ENCODE data around the gene ADH6.
"Not testable (repeated sequence)": the region's sequence is repeated elsewhere in the genome, so short reads cannot be mapped to it uniquely, and the experiment has no call there.

Gene ADH6

GRCh38 chr4:99219072-99219471, at the start of gene ADH6:
TSS of gene ADH6 (minus strand) at chr4:99219246. CDS start at chr4:99219152, 94 bp downstream.
- DNase-seq = no peak

- no peak for DNase-seq
These were observed 45.9 kb upstream of the ADH6 start for GRCh38 chr4:99264927-99265326.

GRCh38 chr4:99252746-99253145, 33.7 kb upstream of the ADH6 start:
- DNase-seq = no peak

- no peak for DNase-seq
These were observed 29.7 kb upstream of the ADH6 start for GRCh38 chr4:99248714-99249113.

GRCh38 chr4:99235955-99236354, 16.9 kb upstream of the ADH6 start:
- no peak for DNase-seq

- no peak for DNase-seq
These were observed 15.4 kb upstream of the ADH6 start for GRCh38 chr4:99234331-99235010.

GRCh38 chr4:99233397-99233796, 14.4 kb upstream of the ADH6 start:
- not testable (repeated sequence) for DNase-seq

- DNase-seq = not testable (repeated sequence)
These were observed 9.7 kb upstream of the ADH6 start for GRCh38 chr4:99228706-99229105.

- not testable (repeated sequence) for DNase-seq
These were observed 8.6 kb upstream of the ADH6 start for GRCh38 chr4:99227646-99228045.

GRCh38 chr4:99221980-99222379, 2.9 kb upstream of the ADH6 start:
- no peak for DNase-seq

- DNase-seq = no peak
These were observed 433 bp upstream of the ADH6 start for GRCh38 chr4:99219479-99219878.

- DNase-seq = no peak
These were observed 3.5 kb downstream of the ADH6 start for GRCh38 chr4:99215521-99215920.

- no peak for DNase-seq
These were observed 8.3 kb downstream of the ADH6 start for GRCh38 chr4:99210789-99211188.

GRCh38 chr4:99209671-99210070, 9.4 kb downstream of the ADH6 start:
- no peak for DNase-seq

GRCh38 chr4:99208719-99209075, 10.3 kb downstream of the ADH6 start:
- no peak for DNase-seq

GRCh38 chr4:99207911-99208718, 10.9 kb downstream of the ADH6 start:
- DNase-seq = no peak

GRCh38 chr4:99207069-99207743, 11.8 kb downstream of the ADH6 start:
- no peak for DNase-seq

GRCh38 chr4:99205153-99205979, 13.7 kb downstream of the ADH6 start:
- peak; percentile 67 for DNase-seq

GRCh38 chr4:99202536-99202935, 16.5 kb downstream of the ADH6 start:
- DNase-seq = no peak

GRCh38 chr4:99202094-99202493, 17.0 kb downstream of the ADH6 start:
- no peak for DNase-seq

- no peak for DNase-seq
These were observed 17.4 kb downstream of the ADH6 start for GRCh38 chr4:99201690-99202089.

- no peak for DNase-seq
These were observed 18.9 kb downstream of the ADH6 start for GRCh38 chr4:99200138-99200537.

GRCh38 chr4:99190336-99190735, 28.7 kb downstream of the ADH6 start:
- DNase-seq = no peak

Data from NCI-H526 treated with DMSO at 0.1 percent for 48 hours (cell line).